Head of caudate nucleus (tissue), 42 donors: ENCODE data around the gene C8G.

Experiments used
- DNase-seq, 42 donors: peaks; one replicate each; pipeline versions ENCODE4 v3.0.0 to v3.0.0-alpha.2; 2020 to 2021; ENCODE audit warnings: mixed read lengths in 7 of 42
- intact Hi-C: fragments of 100-400 bp; cut with DNase I; formaldehyde crosslinking; loops from one replicate; pipeline ENCODE4 v1.15.0; 2022

Gene C8G

GRCh38 chr9:136984464-136985026 is 39.5 kb downstream of the C8G start:
- peak in 2 of 42 donors; percentile 37 to 51 for DNase-seq
- intact Hi-C loops = no loop called here

GRCh38 chr9:136985027-136985602 is 40.1 kb downstream of the C8G start:
- intact Hi-C loops = no loop called here
- DNase-seq = peak in 7 of 42 donors; percentile 27 to 60 (median 38)

GRCh38 chr9:136985853-136986252 is 40.8 kb downstream of the C8G start:
- intact Hi-C loops = no loop called here
- DNase-seq = no peak

DNA sequence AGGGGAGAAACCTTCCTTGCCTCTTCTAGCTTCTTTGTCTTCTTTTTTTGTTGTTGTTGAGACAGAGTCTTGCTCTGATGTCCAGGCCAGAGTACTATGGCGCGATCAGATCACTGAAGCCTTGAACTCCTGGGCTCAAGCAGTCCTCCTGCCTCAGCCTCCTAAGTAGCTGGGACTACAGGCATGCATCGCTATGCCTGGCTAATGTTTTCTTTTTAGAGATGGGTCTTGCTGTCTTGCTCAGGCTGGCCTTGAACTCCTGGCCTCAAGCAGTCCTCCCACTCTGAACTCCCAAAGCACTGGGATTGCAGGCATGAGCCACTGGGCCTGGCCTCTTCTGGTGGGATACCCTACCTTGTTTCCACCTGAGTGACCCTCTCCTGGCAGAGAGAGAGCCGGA is 43.8 kb downstream of the C8G start:
- no peak for DNase-seq
- intact Hi-C loops = no loop called here

- no peak for DNase-seq
Observed at GRCh38 chr9:136990242-136990911, 45.3 kb downstream of the C8G start.

DNA sequence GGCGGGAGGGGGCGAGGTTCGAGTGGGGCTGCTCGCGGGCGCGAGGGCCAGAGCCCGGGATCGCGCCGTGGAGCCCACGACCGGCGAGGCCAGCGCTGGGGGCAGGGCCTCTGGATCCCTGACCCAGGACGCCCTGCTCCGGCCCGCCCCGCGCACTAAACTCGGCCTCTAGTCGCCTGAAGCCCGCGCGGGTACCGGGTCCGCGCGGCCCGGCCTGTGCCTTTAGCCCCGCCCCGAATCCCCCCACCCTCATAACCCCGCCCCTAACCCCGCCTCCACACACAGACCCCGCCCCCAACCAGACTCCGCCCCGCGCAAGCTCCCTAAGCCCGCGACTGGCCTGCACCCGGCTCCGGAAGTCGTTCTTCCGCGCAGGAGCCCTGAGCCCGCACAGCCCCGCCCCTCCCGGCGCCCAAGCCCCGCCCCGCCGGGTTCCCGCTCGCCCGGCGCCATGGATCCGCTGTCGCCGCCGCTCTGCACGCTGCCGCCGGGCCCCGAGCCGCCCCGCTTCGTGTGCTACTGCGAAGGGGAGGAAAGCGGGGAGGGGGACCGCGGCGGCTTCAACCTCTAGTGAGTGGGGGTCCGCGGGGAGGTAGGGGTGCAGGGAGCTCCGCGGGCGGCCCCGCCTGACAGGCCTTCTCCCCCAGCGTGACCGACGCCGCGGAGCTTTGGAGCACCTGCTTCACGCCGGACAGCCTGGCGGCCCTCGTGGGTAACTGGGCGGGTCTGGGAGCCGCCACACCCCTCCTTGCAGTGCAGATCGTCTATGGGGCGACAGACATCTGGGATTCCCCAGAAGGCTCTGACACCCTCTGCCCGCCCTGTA is 47.2 kb downstream of the C8G start, which contains the start of gene PAXX:
TSS of gene PAXX (plus strand) at position 430 of the 826 bp plus-strand sequence. CDS start at position 452, 22 bp downstream.
- intact Hi-C loops = no loop called here
- DNase-seq = peak; percentile 80 to 98 (median 95)

More at GRCh38 chr9:136990242-136990911, 45.3 kb downstream of the C8G start:
- intact Hi-C loops = no loop called here

DNA sequence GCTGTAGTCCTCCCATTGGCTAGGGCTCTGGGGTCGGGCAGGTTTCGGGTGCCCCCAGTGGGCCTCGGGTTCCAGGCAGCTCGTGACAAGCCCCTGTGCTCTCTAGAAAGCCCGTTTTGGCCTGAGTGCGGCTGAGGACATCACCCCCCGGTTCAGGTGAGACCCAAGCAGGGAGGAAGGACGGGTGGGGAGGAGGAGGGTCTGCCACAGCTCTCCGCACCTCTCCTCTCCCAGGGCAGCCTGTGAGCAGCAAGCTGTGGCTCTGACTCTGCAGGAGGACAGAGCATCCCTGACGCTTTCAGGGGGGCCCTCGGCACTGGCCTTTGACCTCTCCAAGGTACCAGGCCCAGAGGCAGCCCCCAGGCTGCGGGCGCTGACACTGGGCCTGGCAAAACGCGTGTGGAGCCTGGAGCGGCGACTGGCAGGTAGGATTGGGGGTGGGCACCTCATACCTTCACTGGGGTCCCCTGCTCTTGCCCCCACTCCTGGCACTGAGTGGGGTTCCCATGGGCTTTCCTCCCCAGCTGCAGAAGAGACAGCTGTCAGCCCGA is 47.9 kb downstream of the C8G start:
- no peak for DNase-seq
- intact Hi-C loops = no loop called here

DNA sequence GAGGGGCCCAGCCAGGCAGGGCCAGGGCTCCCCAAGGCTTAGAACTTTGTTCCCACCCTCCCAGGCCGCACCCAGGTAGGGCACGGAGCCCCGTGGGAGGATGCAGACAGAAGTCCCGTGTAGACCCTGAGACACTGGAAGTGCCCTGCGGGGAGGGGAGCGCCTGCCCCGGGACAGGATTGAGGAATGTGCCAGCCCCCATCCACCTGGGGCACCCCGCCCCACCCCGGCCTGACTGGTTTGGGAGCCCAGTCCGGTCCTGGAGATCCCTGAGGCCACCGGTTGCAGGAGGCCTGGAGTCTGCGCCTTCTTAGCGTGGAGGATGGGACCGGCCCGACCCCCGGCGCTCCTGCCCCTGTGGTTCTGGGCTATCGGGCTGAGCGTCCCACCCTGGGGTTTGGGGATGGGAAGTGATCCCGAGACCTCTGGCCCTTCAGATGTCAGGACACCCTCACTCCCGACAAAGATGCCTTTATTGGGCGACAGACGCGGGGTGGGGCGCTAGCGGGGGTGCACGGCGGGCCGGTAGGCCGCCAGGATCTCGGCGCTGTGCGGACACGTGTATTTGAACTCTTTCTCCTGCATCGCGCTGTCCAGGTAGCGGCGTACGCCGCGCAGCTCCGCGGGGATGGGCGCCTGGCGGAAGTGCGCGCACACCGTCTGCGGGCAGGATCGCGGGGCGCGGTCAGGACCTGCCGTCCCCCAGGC is 49.3 kb downstream of the C8G start:
- no peak for DNase-seq
- intact Hi-C loops = no loop called here

DNA sequence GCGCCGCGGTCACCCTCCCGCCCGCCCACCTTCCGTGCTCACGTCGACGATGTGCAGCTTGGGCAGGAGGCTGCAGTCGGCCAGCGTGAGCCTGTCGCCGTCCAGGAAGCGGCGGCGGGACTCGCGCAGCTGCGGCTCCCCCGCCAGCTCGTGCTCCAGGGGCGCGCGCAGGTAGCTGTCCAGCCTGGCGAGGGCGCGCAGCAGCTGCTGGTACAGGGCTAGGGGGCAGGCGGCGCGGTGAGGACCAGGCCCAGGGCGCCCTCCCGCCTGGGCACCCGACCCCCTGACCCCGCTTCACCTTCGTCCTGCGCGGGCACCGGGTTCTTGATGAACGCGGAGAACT is 49.8 kb downstream of the C8G start:
- intact Hi-C loops = no loop called here
- no peak for DNase-seq

- intact Hi-C loops = no loop called here
- DNase-seq = no peak
Observed at GRCh38 chr9:136995362-136995761, 50.3 kb downstream of the C8G start.

GRCh38 chr9:136995772-136996311 is 50.8 kb downstream of the C8G start:
- intact Hi-C loops = no loop called here
- peak in 13 of 42 donors; percentile 27 to 68 (median 54) for DNase-seq
